Stimulated activated CD4-positive, alpha-beta T cell treated with anti-CD3 and anti-CD28 coated beads, Interleukin-1b, Interleukin-23, amount 100 ng/mL, for 48 hours (primary cell): ENCODE measurements around the gene GNA15.
"Not testable (repeated sequence)": the region's sequence is repeated elsewhere in the genome, so short reads cannot be mapped to it uniquely, and the experiment has no call there.

ENCODE experiments used
- DNase-seq: peaks from one replicate; pipeline ENCODE4 v3.0.0-alpha.2; 2020

GNA15 gene

GRCh38 chr19:3176715-3177501, 41.1 kb downstream of the GNA15 start:
- DNase-seq: peak; percentile 77

GRCh38 chr19:3178377-3178972, 42.6 kb downstream of the GNA15 start, which contains the start of gene S1PR4:
Gene S1PR4, plus strand, starts transcription at chr19:3178769. Its CDS starts 24 bp downstream, at chr19:3178793.
- DNase-seq: peak; percentile 62

DNA sequence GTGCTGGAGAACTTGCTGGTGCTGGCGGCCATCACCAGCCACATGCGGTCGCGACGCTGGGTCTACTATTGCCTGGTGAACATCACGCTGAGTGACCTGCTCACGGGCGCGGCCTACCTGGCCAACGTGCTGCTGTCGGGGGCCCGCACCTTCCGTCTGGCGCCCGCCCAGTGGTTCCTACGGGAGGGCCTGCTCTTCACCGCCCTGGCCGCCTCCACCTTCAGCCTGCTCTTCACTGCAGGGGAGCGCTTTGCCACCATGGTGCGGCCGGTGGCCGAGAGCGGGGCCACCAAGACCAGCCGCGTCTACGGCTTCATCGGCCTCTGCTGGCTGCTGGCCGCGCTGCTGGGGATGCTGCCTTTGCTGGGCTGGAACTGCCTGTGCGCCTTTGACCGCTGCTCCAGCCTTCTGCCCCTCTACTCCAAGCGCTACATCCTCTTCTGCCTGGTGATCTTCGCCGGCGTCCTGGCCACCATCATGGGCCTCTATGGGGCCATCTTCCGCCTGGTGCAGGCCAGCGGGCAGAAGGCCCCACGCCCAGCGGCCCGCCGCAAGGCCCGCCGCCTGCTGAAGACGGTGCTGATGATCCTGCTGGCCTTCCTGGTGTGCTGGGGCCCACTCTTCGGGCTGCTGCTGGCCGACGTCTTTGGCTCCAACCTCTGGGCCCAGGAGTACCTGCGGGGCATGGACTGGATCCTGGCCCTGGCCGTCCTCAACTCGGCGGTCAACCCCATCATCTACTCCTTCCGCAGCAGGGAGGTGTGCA, 43.3 kb downstream of the GNA15 start:
- no peak for DNase-seq

- DNase-seq: peak; percentile 49
Observed at GRCh38 chr19:3179739-3180293, 44.0 kb downstream of the GNA15 start.

DNA sequence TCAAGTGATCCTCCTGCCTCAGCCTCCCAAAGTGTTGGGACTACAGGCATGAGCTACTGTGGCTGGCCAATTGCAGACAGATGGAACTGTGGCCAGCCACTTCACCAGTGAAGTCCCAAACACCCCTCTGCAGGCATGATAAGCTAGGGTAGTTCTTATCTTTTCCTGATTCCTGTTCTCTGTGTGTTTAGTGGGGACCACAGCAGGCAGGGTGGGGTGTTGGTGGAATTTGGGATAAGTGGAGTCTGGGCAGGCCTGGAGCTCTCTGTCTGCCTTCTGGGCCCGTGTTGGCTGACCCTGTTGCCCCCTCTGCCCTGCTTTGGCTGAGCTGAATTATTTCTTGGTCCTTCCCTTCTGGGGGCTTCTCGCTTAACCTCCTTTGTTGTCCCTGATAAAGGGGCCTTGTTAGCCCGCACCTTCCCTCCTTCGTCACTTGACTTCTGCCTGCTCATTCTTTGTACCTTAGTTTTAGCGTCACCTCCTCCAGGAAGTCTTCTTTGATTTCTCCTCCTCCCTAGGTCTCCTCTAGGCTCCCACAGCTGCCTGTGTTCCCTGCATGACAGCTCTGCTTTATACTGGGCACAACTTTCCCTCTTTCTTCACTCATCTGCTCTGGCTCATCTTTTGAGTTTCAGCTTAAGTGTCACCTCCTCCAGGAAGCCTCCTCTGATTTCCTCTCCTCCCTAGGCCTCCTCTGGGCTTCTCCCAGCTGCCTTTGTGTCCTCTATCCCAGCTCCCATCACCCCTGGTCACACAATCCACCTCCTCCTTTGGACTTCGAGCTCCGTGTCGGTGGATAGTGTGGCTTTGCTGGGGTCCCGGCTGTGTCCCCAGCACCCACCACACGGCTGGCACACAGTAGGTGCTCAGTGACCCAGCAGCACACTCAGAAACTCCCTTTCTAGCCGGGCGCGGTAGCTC, 48.1 kb downstream of the GNA15 start:
- no peak for DNase-seq

- peak; percentile 60 for DNase-seq
Observed at GRCh38 chr19:3184847-3185460, 49.1 kb downstream of the GNA15 start.

GRCh38 chr19:3185461-3186159, 49.8 kb downstream of the GNA15 start, which contains the start of gene NCLN:
Gene NCLN, plus strand, starts transcription at chr19:3185930. Its CDS starts 101 bp downstream, at chr19:3186031.
- DNase-seq: peak; percentile 93

DNA sequence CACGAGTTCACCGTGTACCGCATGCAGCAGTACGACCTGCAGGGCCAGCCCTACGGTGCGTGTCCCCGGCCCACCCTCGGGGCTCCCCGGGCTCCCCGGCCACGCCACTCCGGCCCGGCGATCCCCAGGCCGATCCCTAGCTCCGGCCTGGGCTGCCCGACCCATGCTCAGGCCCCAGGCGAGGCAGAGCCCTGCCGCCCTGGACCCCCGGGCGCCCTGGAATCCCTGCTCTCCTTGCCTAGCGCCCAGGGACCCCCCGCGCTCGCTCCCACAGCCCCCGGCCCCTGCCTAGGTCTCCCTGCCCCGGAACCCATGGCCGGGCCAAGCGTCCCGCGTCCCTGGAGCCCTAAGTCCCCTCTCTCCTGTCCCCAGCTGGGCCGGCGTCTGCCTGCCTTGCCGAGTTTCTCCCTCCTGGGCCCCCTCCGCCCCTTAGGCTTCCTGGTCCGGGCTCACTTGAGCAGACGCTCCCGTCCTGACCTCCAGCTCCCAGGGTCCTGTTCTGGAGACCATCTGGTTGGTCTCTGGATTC, 50.4 kb downstream of the GNA15 start:
- DNase-seq: no peak

DNA sequence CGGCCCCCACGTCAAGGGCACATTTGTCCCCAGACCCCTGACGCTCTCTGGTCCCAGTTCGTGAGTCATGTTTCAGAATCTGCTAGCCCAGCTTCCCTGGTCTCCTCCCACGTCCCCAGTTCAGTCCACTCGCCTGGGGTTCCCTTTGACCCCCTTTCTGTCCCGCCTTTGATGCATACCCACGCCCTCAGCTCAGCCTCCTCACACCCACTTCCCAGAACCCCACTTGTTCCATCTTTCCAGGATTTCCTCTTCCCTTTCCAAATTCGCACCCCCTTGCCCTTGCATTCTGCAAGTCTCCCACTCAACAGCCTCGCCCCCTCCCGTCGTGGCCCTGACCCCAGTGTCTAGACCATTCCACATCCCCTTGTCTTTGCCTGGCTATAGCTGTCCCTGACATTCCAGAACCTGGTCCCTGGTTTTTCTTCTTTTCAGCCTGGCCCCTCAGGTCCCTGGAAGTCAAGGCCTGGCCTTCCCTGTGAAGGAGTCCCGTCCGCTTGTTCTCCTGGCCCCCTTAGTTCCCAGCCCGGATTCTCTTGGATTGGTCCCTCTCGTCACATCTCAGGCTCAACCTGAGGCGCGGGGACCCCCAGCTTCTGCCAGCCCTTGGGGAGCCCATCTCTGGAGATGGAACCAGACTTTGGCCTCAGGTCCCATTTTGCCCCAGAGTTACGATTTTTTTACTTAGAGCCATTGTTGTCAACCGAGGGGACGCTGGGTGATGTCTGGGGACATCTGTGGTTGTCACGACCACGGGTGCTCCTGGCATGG, 51.2 kb downstream of the GNA15 start:
- no peak for DNase-seq

- DNase-seq: no peak
Observed at GRCh38 chr19:3187662-3188511, 52.1 kb downstream of the GNA15 start.

DNA sequence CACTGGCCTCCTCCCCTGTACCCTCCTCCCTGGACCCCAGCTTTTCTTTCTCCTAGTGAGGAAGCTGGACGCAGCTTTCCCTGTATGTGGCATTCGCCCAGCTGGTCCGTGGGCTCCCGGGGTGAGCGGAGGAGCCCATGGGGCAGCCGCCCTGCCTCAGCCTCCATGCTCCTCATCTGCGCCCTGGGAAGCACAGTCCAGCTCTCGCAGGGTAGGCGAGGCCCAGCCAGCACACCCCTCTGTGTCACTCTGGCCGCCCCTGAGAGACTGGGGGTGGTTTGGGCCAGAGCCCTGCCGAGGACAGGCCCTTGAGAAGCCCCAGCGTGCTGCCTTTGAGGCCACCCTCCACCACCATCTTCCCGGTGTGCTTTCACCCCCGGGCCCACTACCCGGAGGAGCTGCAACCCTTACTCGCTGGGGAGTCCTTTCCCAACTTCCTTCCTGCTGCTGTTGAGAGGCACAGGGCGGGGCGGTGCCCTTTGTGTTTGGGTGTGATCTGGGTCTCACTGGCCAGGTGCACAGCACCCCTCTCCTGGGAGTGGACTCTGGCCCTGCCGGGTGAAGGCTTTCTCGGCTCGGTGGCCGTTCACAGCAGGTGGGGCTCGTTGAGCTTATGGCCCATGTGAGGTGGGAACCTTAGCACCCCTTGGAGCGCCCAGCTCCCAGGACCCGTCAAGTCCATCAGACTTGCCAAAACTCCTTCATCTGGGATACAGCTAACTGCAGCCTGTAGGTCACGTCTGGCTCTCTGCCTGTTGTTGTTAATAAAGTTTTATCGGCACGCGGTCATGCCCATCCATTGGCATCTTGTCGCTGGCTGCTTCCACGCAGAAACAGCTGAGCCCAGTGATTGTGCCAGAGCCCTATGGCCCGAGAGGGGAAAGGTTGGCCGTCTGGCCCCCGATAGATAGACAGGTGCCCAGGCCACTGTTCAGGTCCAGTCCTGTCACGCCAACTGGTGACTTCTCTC, 53.1 kb downstream of the GNA15 start:
- DNase-seq: no peak

- DNase-seq: no peak
Observed at GRCh38 chr19:3189702-3190469, 54.1 kb downstream of the GNA15 start.

GRCh38 chr19:3190470-3190770, 54.6 kb downstream of the GNA15 start:
- no peak for DNase-seq

DNA sequence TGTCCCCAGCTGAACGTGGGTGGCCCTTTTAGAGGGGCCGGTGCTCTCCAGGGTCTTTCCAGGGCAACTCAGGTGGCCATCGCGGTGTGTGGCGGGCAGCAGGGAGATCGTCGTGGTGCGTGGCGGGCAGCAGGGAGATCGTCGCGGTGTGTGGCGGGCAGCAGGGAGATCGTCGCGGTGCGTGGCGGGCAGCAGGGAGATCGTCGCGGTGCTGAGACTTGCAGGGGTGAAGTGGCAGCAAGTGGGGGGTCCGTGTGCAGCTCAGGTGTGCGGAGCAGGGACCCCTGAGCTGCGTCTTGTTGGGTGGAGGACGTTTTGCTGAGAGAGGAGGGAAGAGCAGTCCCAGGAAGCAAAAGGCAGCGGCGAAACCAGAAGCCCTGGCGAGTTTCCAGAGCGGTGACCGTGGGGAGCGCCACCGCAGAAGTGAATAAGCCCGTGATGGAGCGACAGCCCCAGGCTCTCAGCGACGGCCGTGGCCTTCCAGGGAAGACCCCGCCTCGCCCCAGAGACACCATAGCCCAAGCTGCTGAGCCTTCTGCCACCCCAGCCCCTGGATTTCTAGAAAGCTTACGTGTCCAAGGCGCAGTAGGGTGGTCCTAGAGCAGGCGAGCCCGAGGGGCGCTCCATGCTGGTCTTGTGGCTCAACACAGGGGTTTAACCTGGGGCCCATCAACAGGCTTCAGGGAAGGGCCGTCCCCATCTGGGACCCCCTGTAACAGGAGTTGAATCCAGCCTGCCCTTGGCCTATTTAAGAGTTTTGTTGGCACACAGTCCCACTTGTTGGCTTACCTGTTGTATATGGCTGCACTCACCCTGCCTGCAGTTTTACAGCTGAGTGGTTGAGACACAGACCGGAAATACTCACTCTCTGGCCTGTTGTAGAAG, 55.3 kb downstream of the GNA15 start:
- no peak for DNase-seq

- DNase-seq: not testable (repeated sequence)
Observed at GRCh38 chr19:3191806-3192104, 55.9 kb downstream of the GNA15 start.

GRCh38 chr19:3192228-3192635, 56.4 kb downstream of the GNA15 start:
- DNase-seq: no peak
